Psoas muscle (tissue), 8 donors: ENCODE results near the gene RNASE13. TPM values are rescaled to one million over a fixed set of nuclear protein-coding genes. Genes with fewer than 3 reads are reported as not detected.

Experiments
- ATAC-seq, 4 donors: fragments of 200-7000 bp; cut with Tn5 transposase; one replicate each; pipeline ENCODE4 v1.9.1; 2020; ENCODE audit warnings: moderate library complexity in 3 of 4, mild to moderate bottlenecking in 2 of 4
- DNase-seq, 2 donors: peaks; one replicate each; pipeline ENCODE4 v3.0.0-alpha.2; 2020
- H3K27ac ChIP-seq: fragments of 200-600 bp; one replicate; pipeline ENCODE4 v1.8.0; 2022
- H3K27me3 ChIP-seq, 3 donors: fragments of 200-600 bp in 1 of 3; one replicate each; pipeline versions ENCODE4 v1.6.1 to v1.8.0; 2013 to 2022; ENCODE audit warnings: low read length in 2 of 3, mild to moderate bottlenecking in 2 of 3, moderate library complexity in 1 of 3; ENCODE audit not compliant: insufficient read depth in 3 of 3
- H3K36me3 ChIP-seq, 2 donors: fragments of 200-600 bp in 1 of 2; one replicate each; pipeline versions ENCODE4 v1.6.1 to v1.8.0; 2013 to 2022; ENCODE audit warnings: low read depth in 1 of 2, mild to moderate bottlenecking in 1 of 2, moderate library complexity in 1 of 2; ENCODE audit not compliant: insufficient read depth in 1 of 2
- H3K4me1 ChIP-seq: fragments of 200-600 bp; one replicate; pipeline ENCODE4 v1.8.0; 2022
- H3K4me3 ChIP-seq: fragments of 200-600 bp; one replicate; pipeline ENCODE4 v1.8.0; 2022; ENCODE audit warnings: mild to moderate bottlenecking
- H3K9me3 ChIP-seq: fragments of 200-600 bp; one replicate; pipeline ENCODE4 v1.8.0; 2022
- WGBS, 3 donors: extraction: QIAGEN DNeasy Blood & Tissue Kit; methylation state at CpG; one replicate each; pipeline versions ENCODE4 v1.1.6 to v1.1.7; 2013; 5-methylcytosine and 5-hydroxymethylcytosine counted together
- intact Hi-C, 2 donors: fragments of 100-400 bp; cut with DNase I; formaldehyde crosslinking; loops; one replicate each; pipeline versions ENCODE4 v1.11.0 to v1.14.2; 2022
- polyA plus RNA-seq, 3 donors: library from polyadenylated mRNA; stranded (reverse); fragments of 200-250 nt; gene quantifications; one replicate each; pipeline ENCODE4 v1.2.3, GENCODE V29; 2013
- total RNA-seq, 4 donors: library from RNA; stranded (reverse); fragmentation: NEBNext Ultra II Directional in 2 of 4; extraction: Animal tissue kit (Norgen Biotek cat#: 25700) in 2 of 4; gene quantifications; one replicate each; pipeline versions ENCODE4 v1.2.1 to v1.2.4, GENCODE V29; 2021 to 2023
- TF ChIP-seq, protein P1 (sequence below): fragments of 200-600 bp; IDR thresholded peaks from one replicate; pipeline ENCODE4 v1.8.0; 2022; ENCODE audit warnings: antibody characterized with exemption
- donor health status: healthy with polysubstance abuse.
- donor health status: DM: no; HTN: no; CAD: no; lungs with moderate emphysema.
- donor health status: Bipolar disorder and iron deficiency.
- donor health status: healthy.
- donor health status: DM: yes; HTN: yes; CAD: no.
- donor health status: DM: no; HTN: no; CAD: no.
- donor health status: DM: no; HTN: no; CAD: no.
- donor health status: DM: yes; HTN: yes; CAD: no.

The RNASE13 gene
- total and polyA plus RNA-seq, 7 donors, result 0.05 TPM; not detected in 6

DNA sequence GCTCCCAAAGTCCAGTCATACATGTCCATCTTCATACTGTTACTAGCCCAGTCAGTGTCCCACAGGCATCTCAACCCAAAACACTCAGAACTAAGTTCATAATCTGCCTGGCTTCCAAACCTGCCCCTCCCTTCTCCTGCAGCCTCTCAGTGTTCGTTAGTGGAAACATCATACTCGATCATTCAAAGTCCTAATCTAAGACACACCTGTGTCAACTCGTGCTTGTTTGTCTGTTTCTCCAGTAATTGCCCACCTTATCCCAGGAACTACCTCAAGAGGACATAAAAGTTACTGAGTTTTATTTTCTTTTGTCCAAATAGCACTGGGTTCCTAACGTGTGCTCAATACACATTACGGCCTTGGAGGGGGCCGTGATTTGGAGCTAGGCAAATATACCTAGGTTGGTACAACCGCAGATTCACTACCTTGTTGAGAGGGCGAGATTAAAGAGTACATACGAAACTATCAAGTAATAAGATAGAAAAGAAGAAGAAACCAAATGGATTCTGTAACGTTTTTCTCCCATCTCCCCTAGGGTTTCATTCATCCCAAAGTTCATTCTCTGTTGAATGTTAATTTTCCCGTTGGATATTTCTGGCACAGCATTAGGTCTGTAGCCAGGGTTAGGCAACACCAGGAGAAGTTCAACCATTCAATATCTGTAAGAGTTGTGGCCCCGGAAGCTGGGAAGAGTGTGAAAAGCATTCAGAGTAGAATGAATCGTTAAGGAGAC is 26.2 kb upstream of the RNASE13 start:
- TF ChIP-seq, protein P1, sequence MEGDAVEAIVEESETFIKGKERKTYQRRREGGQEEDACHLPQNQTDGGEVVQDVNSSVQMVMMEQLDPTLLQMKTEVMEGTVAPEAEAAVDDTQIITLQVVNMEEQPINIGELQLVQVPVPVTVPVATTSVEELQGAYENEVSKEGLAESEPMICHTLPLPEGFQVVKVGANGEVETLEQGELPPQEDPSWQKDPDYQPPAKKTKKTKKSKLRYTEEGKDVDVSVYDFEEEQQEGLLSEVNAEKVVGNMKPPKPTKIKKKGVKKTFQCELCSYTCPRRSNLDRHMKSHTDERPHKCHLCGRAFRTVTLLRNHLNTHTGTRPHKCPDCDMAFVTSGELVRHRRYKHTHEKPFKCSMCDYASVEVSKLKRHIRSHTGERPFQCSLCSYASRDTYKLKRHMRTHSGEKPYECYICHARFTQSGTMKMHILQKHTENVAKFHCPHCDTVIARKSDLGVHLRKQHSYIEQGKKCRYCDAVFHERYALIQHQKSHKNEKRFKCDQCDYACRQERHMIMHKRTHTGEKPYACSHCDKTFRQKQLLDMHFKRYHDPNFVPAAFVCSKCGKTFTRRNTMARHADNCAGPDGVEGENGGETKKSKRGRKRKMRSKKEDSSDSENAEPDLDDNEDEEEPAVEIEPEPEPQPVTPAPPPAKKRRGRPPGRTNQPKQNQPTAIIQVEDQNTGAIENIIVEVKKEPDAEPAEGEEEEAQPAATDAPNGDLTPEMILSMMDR, result no peak
- ATAC-seq, result no peak
- no peaks in the 10 kb centered on the region for H3K9me3 ChIP-seq
- WGBS, 3 donors, result 68 to 76% (median 71%) methylated on average over 13 of the region's 13 CpGs
- H3K27ac ChIP-seq, result no peak overlapping the region
- H3K36me3 ChIP-seq, result no peaks in the 10 kb centered on the region
- intact Hi-C loops, result no loop called here
- no peaks in the 10 kb centered on the region for H3K27me3 ChIP-seq
- H3K4me3 ChIP-seq, result no peak overlapping the region
- no peak for DNase-seq
- no peaks in the 10 kb centered on the region for H3K4me1 ChIP-seq

DNA sequence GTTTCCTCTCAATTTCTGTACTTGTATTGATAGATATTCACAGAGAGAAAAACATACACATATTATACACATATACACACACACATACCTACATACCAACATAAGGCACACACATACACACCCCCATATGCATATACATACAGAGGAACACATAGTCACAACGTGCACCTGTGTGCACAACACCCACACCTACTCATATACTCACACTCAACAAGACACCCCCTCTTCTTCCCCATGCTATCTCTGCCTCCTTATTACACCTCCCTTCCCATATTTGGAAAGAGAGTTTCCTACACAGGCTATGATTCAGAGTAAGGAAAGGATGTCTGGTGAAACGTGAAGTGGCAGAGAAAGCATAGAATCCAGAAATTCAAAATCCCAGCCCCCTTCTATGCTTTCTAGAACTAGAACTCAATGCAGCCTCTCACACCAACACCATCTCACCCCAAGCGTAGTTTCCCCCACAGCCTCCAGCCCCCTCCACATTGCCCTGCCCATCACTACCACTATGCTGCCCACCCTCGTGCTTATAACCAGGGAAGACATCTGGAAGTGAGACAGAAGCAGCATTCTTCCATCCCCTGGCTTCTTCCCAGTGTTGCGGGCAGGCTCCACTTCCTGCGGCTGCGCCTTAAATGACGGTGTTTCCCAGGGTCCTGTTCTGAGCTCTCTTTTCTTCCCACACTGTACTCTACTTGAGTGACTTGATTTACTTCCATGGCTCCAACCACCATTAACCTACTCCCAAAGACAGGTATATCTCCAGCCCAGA is 25.4 kb upstream of the RNASE13 start:
- Histone ChIP-seq H3K4me3 (no peak overlapping the region), H3K27me3 (no peaks in the 10 kb centered on the region), H3K9me3 (no peaks in the 10 kb centered on the region), H3K27ac (no peak overlapping the region), H3K36me3 (no peaks in the 10 kb centered on the region), H3K4me1 (no peaks in the 10 kb centered on the region)
- TF ChIP-seq, protein P1, result no peak
- DNase-seq, result no peak
- ATAC-seq, result no peak
- 65 to 66% (median 65%) methylated on average over 8 of the region's 8 CpGs for WGBS, 3 donors
- intact Hi-C loops, result no loop called here

DNA sequence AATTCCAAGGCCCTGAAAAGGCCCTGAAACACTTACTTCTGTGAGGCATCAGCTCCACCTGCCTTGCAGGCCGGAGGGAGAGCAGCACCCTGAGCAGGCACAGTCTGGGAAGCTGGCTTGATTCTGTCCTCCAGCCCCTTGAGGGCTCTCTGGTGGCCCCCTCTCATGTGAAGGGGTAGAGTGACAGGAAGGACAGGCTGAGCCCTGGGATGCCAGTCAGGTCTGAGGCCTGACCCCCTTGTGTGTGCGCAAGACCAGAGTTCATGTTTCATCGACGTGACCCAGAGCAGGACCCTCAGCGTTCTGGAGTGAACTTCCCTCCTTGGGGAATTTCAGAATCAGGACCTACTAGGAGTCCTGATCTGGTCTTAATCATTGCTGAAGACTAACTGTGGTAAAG is 24.3 kb upstream of the RNASE13 start:
- ATAC-seq, result no peak
- intact Hi-C loops, result no loop called here
- no peak for DNase-seq
- no peaks in the 10 kb centered on the region for H3K9me3 ChIP-seq
- TF ChIP-seq, protein P1, result no peak
- 72 to 81% (median 80%) methylated on average over 5 of the region's 5 CpGs for WGBS, 3 donors
- no peaks in the 10 kb centered on the region for H3K27me3 ChIP-seq
- H3K36me3 ChIP-seq, result no peaks in the 10 kb centered on the region
- H3K27ac ChIP-seq, result no peak overlapping the region
- no peak overlapping the region for H3K4me3 ChIP-seq
- no peaks in the 10 kb centered on the region for H3K4me1 ChIP-seq

DNA sequence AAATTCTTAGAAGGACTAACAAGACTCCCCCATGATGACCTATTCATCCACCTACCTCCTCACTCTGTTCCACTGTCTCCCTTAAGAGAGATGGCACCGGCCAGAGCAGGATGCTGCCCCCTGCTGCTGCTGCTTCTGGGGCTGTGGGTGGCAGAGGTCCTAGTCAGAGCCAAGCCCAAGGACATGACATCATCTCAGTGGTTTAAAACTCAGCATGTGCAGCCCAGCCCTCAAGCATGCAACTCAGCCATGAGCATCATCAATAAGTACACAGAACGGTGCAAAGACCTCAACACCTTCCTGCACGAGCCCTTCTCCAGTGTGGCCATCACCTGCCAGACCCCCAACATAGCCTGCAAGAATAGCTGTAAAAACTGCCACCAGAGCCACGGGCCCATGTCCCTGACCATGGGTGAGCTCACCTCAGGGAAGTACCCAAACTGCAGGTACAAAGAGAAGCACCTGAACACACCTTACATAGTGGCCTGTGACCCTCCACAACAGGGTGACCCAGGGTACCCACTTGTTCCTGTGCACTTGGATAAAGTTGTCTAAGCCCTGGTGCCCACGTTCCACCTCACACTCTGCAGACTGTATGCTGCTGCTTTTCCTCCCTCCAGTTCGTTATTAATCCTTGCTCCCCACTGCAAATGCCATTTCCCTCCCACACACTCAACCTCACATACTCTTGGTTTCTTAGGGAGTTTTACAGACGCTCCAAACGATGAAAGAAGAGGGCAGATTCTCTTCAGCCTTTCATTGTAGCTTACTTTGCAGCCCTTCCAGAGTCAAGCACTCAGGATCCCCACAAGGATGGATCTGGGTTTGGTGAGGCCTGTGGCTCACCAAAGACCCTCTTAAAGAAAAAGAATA is 23.4 kb upstream of the RNASE13 start, which contains the start of gene RNASE8:
RNASE8 (plus strand) TSS at position 20 of the 873 bp plus-strand sequence; CDS start at position 91, 71 bp downstream.
- ATAC-seq (no peak), DNase-seq (no peak)
- no peak within 1 kb of the TSS for H3K4me3 ChIP-seq
- no peaks in the 10 kb centered on the region for H3K9me3 ChIP-seq
- H3K4me1 ChIP-seq, result no peaks in the 10 kb centered on the region
- no peaks in the 10 kb centered on the region for H3K36me3 ChIP-seq
- TF ChIP-seq, protein P1, result no peak
- WGBS, 3 donors, result 73 to 79% (median 74%) methylated on average over 8 of the region's 8 CpGs
- H3K27me3 ChIP-seq, result no peaks in the 10 kb centered on the region
- no peak within 1 kb of the TSS for H3K27ac ChIP-seq
- intact Hi-C loops, result no loop called here
